Breast epithelium (tissue), 4 donors: ENCODE results near the gene HOXB6. TPM values are rescaled to one million over a fixed set of nuclear protein-coding genes. Genes with fewer than 3 reads are reported as not detected.
A peak's percentile ranks its signal among the peaks of the same experiment; 100 is the strongest.

Source experiments
- DNase-seq, 2 donors: peaks; one replicate each; pipeline ENCODE4 v3.0.0-alpha.2; 2019; ENCODE audit warnings: low spot score in 2 of 2
- H3K27ac ChIP-seq, 2 donors: fragments of 200-600 bp; sonication (generic) in 1 of 2; one replicate each; pipeline ENCODE4 v1.5.1; 2016 to 2019; ENCODE audit warnings: mild to moderate bottlenecking in 1 of 2
- H3K27me3 ChIP-seq, 2 donors: fragments of 200-600 bp; sonication (generic) in 1 of 2; one replicate each; pipeline versions ENCODE4 v1.5.1 to v1.6.0; 2017 to 2019; ENCODE audit warnings: control low read depth in 1 of 2, mild to moderate bottlenecking in 1 of 2
- H3K36me3 ChIP-seq: fragments of 200-600 bp; one replicate; pipeline ENCODE4 v1.5.1; 2019
- H3K4me1 ChIP-seq, 2 donors: fragments of 200-600 bp; sonication (generic); one replicate each; pipeline ENCODE4 v1.5.1; 2016 to 2019; ENCODE audit warnings: control low read depth in 1 of 2
- H3K4me3 ChIP-seq, 3 donors: fragments of 200-600 bp; sonication (generic); 1 replicate in 2 of 3; 2 replicates in 1 of 3; pipeline ENCODE4 v1.5.1; 2016 to 2019; ENCODE audit warnings: mild to moderate bottlenecking in 3 of 3, moderate library complexity in 2 of 3
- H3K9me3 ChIP-seq, 2 donors: fragments of 200-600 bp; sonication (generic) in 1 of 2; one replicate each; pipeline ENCODE4 v1.5.1; 2016 to 2019; ENCODE audit warnings: control low read depth in 1 of 2
- POLR2A ChIP-seq: fragments of 450-650 bp; IDR thresholded peaks from one replicate; pipeline ENCODE4 v1.6.1; 2016; ENCODE audit warnings: antibody characterized with exemption, mild to moderate bottlenecking, moderate library complexity
- POLR2AphosphoS5 ChIP-seq, 3 donors: sonication (generic); formaldehyde crosslinking; IDR thresholded peaks; one replicate each; pipeline ENCODE4 v1.6.1; 2017; ENCODE audit warnings: antibody characterized with exemption in 3 of 3
- intact Hi-C: fragments of 100-400 bp; cut with DNase I; formaldehyde crosslinking; loops from one replicate; pipeline ENCODE4 v1.15.1; 2023; ENCODE audit warnings: low total_unique reads
- total RNA-seq, 3 donors: library from RNA; depleted of rRNA; stranded (reverse); fragments of >200 nt; gene quantifications; one replicate each; pipeline ENCODE4 v1.1.0, GENCODE V29; 2016
- TF ChIP-seq, protein P1 (sequence below), 3 donors: fragments of 450-650 bp; IDR thresholded peaks; one replicate each; pipeline ENCODE4 v1.5.1; 2016 to 2017; ENCODE audit warnings: antibody characterized with exemption in 3 of 3, mild to moderate bottlenecking in 3 of 3, moderate library complexity in 3 of 3

Gene HOXB6
- total RNA-seq, 3 donors from 2014 or later = 1.0 to 24.9 (median 18.2) TPM

DNA sequence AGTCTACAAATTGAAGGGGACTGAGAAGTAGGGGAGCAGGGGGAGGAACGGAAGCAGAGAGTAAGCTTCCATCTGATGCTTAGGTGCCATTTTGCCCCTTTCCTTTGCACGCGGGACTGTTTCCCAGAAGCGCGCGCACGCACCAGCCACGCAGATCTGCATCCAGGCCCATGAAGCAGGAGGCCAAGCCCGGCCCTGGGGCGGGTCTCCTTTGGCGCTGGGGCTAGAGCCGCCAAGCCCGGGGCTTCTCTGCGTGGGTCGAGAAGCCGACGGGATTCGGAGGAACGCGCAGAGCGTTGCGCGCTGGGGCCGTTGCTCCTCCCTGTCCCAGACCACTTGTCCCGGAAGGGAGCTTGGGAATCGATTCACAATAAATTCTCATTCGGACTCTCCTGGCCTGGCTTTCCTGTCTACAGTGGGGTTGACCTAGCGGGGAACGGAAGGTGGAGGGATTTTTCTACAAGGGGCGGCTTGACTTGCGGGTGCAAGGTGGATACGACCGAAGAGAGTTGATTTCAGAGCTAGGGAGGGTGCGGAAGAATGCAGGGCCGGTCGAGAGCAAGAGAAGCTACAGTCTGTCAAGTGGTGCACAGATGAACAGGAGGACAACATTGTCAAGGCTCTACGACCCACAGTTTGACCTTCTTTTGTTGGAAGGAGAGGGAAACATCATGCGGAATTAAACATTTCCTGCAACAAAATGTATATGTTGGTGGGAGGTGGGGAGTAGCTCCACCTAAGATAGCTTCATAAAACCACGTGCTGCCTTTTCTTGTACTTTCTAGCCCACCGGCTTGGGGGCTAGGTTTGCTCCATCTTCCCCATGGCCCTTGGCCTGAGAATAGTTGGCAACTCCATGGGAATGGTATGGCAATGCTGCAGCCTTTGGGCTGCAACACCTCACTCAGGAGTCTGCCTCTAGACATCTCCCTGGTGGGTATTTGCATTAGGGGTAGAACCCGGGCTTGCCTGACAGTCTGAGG is 16.9 kb upstream of the HOXB6 start:
- no peaks in the 10 kb centered on the region for H3K9me3 ChIP-seq
- TF ChIP-seq POLR2AphosphoS5 (IDR thresholded peaks at IDR 0.05) = no peak
- TF ChIP-seq POLR2A = no peak
- TF ChIP-seq, protein P1, sequence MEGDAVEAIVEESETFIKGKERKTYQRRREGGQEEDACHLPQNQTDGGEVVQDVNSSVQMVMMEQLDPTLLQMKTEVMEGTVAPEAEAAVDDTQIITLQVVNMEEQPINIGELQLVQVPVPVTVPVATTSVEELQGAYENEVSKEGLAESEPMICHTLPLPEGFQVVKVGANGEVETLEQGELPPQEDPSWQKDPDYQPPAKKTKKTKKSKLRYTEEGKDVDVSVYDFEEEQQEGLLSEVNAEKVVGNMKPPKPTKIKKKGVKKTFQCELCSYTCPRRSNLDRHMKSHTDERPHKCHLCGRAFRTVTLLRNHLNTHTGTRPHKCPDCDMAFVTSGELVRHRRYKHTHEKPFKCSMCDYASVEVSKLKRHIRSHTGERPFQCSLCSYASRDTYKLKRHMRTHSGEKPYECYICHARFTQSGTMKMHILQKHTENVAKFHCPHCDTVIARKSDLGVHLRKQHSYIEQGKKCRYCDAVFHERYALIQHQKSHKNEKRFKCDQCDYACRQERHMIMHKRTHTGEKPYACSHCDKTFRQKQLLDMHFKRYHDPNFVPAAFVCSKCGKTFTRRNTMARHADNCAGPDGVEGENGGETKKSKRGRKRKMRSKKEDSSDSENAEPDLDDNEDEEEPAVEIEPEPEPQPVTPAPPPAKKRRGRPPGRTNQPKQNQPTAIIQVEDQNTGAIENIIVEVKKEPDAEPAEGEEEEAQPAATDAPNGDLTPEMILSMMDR (IDR thresholded peaks at IDR 0.05) = no peak
- no peak for DNase-seq
- no peak overlapping the region for H3K27ac ChIP-seq
- peaks cover 16 to 100% of the 10 kb centered on the region in 2 donors for H3K27me3 ChIP-seq
- H3K36me3 ChIP-seq = no peaks in the 10 kb centered on the region
- intact Hi-C loops = no loop called here
- no peak overlapping the region for H3K4me3 ChIP-seq
- H3K4me1 ChIP-seq = peaks cover 14 to 17% of the 10 kb centered on the region in 2 donors

DNA sequence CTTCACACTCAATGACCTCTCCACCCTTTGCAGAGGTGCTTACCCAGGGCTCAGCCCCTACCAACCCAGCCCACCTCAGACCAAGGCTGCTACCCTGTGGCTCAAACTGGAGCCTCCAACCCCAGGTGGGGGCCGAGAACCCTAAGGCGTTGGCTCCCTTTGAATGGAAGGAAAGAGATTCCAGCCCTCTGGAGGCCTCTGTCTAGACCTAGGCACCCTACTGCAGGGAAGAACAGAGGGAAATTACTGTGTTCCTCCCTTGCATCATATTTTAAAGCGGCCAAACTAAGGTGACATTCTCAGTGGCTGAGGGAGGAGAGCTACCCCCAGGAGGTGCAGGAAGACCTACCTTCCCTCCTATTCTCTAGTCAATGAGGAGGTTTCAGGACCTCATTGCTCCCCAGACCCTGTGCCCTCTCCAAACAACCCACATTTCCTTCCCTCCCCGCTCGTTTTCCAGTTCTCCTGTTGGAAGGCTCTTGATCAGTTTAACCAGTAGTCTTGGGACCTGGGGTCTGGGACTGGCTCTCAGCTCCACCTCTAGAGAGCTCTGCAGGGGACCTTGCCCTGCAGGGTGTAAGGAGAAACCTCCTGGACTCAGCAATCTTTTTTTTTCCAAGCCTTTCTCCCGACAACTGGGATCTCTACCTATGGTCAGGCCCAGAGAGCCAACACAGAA is 15.8 kb upstream of the HOXB6 start:
- TF ChIP-seq POLR2A (no peak), POLR2AphosphoS5 (IDR thresholded peaks at IDR 0.05) (no peak)
- TF ChIP-seq, protein P1 (IDR thresholded peaks at IDR 0.05) = no peak
- Histone ChIP-seq H3K9me3 (no peaks in the 10 kb centered on the region), H3K36me3 (no peaks in the 10 kb centered on the region), H3K4me1 (peaks cover 8 to 9% of the 10 kb centered on the region in 2 donors), H3K27ac (no peak overlapping the region), H3K27me3 (peaks cover 16 to 100% of the 10 kb centered on the region in 2 donors), H3K4me3 (no peak overlapping the region)
- intact Hi-C loops = no loop called here
- DNase-seq = no peak

DNA sequence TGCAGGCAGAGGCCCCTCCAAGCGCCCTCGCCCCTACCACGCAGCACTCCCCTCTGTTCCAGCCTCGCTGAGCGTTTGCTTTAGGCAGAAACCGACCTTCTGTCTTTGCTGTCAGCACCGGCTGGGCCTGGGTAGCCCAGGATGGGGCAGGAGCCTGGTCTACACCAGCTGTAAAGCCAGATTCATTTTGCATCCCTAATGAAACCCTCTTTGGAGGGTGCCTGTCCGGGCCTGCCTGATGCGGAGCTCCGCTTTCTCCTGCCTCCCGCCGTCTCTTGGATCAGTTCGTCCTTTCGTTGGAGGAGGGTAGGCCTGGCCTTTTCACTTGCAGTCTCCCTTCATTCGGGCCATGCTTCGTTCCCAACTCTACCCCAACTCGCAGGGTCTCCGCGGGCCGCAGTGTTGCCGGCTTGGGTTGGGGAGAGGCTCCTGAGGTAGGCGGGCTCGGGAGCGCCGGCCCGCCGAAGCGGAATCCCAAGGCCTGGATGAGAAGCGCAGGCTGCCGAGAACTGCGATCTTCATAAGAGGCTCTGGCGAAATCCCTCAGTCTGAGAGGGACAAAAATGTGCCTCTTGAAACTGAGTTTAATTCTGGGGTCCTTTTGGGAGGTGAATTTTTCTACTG is 15.2 kb upstream of the HOXB6 start:
- intact Hi-C loops = no loop called here
- no peak for DNase-seq
- Histone ChIP-seq H3K27me3 (peaks cover 13 to 100% of the 10 kb centered on the region in 2 donors), H3K9me3 (no peaks in the 10 kb centered on the region), H3K27ac (no peak overlapping the region), H3K4me3 (no peak overlapping the region), H3K4me1 (peaks cover 2 to 4% of the 10 kb centered on the region in 2 donors), H3K36me3 (no peaks in the 10 kb centered on the region)
- TF ChIP-seq POLR2A = no peak
- TF ChIP-seq, protein P1 (IDR thresholded peaks at IDR 0.05) = no peak
- no peak for TF ChIP-seq POLR2AphosphoS5 (IDR thresholded peaks at IDR 0.05)

DNA sequence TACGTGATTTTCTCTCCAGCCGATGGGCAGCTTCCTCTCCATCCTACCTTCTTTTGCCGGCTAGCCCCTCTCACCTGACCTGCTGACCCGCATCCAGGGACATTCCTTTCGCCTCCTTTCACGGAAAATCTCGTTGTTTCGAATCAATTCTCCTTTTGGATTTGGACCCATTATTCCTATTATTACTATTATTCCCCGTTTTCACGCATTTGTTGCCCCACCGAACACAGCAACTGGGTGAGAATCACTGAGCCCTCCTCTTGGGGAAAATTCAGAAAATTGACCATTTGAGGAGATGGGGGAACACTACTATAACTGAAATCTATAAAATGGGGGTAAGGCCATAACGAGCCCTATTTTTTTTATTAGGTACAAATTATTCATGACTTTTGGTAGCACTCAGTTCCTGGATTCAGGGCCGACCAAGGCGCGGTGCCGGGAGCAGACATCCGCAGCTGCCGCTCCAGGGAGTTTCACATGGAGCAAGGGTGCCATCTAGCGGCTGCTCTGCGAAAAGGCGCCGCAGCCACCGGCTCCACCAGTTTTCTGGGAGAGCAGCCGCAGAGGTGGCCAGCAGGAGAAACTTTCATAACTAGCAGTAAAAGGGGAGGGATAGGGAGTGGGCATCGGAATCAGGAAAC is 13.6 kb upstream of the HOXB6 start:
- no peak overlapping the region for H3K4me3 ChIP-seq
- intact Hi-C loops = no loop called here
- no peaks in the 10 kb centered on the region for H3K36me3 ChIP-seq
- H3K9me3 ChIP-seq = no peaks in the 10 kb centered on the region
- H3K27ac ChIP-seq = no peak overlapping the region
- H3K4me1 ChIP-seq = no peaks in the 10 kb centered on the region
- peaks cover 17 to 100% of the 10 kb centered on the region in 2 donors for H3K27me3 ChIP-seq
- peak; percentile 84 to 94 for DNase-seq
- TF ChIP-seq POLR2AphosphoS5 (IDR thresholded peaks at IDR 0.05) = no peak
- TF ChIP-seq, protein P1 (IDR thresholded peaks at IDR 0.05) = peak; percentile 80 to 98 (median 97)
